Measurements from ENCODE around the gene MYL2.

The MYL2 gene

GRCh38 chr12:110930348-110931314 lies 10.3 kb upstream of the MYL2 start:
- peak; percentile 99 for FAIRE-seq
- no peak for DNase-seq (ENCODE audit: insufficient read length, low spot score)

GRCh38 chr12:110929818-110930217 lies 9.4 kb upstream of the MYL2 start:
- DNase-seq (ENCODE audit: insufficient read length, low spot score) (no peak), FAIRE-seq (no peak)

DNA sequence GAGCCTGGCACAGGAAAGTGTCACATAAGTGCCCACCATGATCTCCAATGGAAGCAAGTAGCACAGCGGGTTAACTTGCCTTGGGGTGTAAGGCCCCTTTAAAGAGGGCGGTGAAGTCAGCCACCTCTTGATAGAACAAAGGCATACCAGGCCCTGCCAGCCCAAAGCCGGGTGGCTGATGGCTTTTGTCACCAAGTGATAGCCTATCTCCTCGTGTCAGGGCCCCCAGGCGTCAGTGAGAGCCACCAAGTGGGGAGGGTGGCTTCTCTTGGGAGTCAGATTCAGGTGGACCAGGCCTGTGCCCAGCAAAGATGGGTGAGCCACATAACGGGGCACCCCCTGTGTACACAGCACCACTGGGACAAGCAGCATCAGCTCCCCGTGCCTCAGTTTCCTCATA lies 8.3 kb upstream of the MYL2 start:
- FAIRE-seq (no peak), DNase-seq (ENCODE audit: insufficient read length, low spot score) (no peak)

GRCh38 chr12:110927546-110927945 lies 7.2 kb upstream of the MYL2 start:
- FAIRE-seq (no peak), DNase-seq (ENCODE audit: insufficient read length, low spot score) (no peak)

DNA sequence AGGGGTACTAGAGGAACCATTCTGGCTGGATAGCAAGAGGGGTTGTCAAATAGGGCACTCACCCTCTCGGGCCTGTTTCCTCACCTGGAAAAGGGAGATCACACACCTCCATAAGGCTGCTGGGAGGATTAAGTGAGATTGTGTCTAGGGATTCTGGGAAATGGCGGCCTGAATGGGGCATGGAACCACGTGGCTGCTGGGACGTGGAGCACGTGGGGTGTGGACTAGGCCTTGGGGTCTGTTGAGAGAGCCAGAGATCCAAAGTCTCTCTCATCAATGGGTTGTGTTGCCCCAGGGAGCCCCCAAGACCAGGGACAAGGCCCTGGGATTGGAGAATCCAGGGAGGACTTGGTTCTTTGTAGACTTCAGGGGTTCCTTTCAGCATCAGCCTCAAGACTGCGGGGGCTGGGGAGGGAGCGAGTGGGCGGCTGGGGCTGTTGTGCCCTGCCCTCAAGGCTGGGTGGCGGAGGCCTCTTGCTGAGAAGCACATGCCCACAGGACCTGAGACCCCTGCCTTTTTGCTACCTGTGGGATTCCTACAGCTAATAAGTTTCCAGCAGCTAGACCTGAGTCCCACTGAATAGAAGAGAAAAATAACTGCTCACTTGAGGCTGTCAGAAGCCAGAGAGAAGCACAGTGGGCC lies 3.4 kb upstream of the MYL2 start:
- no peak for FAIRE-seq
- no peak for DNase-seq (ENCODE audit: insufficient read length, low spot score)

DNA sequence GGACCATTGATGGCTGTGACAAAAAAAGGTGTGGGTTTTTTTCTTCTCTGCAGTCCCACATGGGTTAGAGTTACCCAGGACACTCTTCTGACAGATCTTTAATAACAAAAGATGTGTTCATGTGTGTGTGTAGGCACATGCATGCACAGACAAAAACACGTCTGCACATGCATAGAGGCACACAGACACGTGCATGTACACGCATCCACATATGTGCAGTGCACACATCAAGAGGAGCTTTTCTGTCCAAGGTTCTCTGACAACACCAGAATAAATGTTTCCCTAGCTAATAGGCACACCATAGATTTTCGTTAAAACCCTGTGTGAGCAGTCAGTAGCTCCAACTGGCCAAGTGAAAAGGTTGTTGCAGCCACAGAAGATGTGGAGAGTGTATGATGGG lies 2.8 kb upstream of the MYL2 start:
- no peak for FAIRE-seq

GRCh38 chr12:110922652-110923051 lies 2.3 kb upstream of the MYL2 start:
- FAIRE-seq (peak; percentile 33), DNase-seq (ENCODE audit: insufficient read length, low spot score) (no peak)

More for the DNA sequence above, 2.8 kb upstream of the MYL2 start:
- no peak for DNase-seq (ENCODE audit: insufficient read length, low spot score)

DNA sequence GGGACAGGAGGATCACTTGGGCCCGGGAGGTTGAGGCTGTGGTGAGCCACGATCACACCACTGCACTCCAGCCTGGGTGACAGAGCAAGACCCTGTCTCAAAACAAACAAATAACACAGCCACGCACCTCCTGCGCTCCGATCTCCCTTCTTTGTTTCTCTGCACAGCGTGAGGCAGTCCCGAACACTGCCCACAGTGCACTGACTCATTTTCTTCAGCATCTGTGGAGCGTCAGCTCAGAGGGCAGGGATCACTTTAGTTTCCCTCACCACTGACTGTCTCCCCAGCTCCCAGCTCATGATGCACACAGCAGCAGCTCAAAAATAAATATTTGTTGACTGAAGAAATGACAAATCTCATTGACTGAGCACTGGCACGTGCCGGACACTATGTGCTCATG lies 883 bp upstream of the MYL2 start:
- FAIRE-seq: peak; percentile 57
- DNase-seq (ENCODE audit: insufficient read length, low spot score): peak; percentile 24

- FAIRE-seq (no peak), DNase-seq (ENCODE audit: insufficient read length, low spot score) (no peak)
These were observed 659 bp downstream of the MYL2 start for GRCh38 chr12:110919720-110920119.

- peak; percentile 26 for DNase-seq (ENCODE audit: insufficient read length, low spot score)
- no peak for FAIRE-seq
These were observed 2.4 kb downstream of the MYL2 start for GRCh38 chr12:110917961-110918360.

GRCh38 chr12:110917467-110917866 lies 2.9 kb downstream of the MYL2 start:
- FAIRE-seq (no peak), DNase-seq (ENCODE audit: insufficient read length, low spot score) (peak; percentile 71)

GRCh38 chr12:110916295-110916875 lies 4.0 kb downstream of the MYL2 start:
- no peak for DNase-seq (ENCODE audit: insufficient read length, low spot score)
- FAIRE-seq: no peak

GRCh38 chr12:110913119-110914056 lies 7.0 kb downstream of the MYL2 start:
- no peak for FAIRE-seq
- DNase-seq (ENCODE audit: insufficient read length, low spot score): no peak

GRCh38 chr12:110912263-110912662 lies 8.1 kb downstream of the MYL2 start:
- FAIRE-seq (no peak), DNase-seq (ENCODE audit: insufficient read length, low spot score) (no peak)

DNA sequence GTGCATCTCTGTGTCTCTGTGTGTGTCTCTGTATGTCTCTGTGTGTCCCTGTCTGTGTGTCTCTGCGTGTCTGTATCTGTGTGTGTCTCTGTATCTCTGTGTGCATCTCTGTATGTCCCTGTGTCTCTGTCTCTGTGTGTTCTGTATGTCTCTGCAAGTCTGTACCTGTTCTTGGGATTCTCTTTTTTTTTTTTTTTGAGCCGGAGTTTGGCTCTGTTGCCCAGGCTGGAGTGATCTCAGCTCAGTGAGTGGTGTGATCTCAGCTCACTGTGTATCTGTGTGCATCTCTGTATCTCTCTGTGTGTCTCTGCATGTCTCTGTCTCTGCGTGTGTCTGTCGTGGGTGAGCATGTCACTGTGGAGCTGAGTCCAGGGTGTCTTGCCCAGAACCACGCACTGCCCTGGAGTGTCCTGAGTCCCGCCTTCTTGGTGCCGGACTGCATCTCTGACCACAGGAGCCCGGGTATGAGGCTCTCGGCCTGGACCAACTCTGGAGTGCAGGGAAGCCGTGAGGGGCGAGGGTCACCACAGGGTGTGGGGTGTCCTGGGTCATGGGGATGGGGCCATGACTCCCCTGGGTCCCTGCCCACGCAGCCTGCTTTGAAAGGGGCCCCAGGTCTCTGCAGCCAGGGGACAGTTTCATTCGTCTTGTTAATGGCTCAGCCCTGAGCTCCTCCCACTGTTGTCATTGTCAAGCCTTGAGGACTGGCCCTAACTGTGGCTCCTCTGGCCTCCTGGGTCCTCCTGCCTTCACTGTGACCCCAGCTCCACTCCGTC lies 11.8 kb downstream of the MYL2 start:
- peak; percentile 40 for FAIRE-seq
- DNase-seq (ENCODE audit: insufficient read length, low spot score): no peak

DNA sequence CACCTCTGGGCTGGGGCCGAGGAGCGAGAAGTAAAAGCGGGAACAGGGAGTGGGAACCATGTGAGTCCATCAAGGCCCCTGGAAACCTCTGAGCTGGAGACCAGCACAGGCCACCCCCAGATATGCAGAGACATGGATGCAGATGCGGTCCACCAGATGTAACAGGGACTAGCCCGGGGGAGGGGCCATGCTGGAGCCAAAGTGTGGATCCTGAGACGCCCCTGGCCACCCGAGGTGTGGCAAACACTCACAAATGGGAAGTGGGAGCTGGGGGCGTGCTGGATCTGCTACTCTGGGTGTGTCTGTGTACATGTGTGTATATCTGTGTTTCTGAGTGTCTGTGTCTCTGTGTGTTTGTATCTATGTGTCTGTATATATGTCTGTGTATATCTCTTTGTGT lies 12.8 kb downstream of the MYL2 start:
- DNase-seq (ENCODE audit: insufficient read length, low spot score) (no peak), FAIRE-seq (no peak)

- FAIRE-seq (no peak), DNase-seq (ENCODE audit: insufficient read length, low spot score) (no peak)
These were observed 13.4 kb downstream of the MYL2 start for GRCh38 chr12:110906985-110907384.

GRCh38 chr12:110906516-110906915 lies 13.9 kb downstream of the MYL2 start:
- no peak for FAIRE-seq
- no peak for DNase-seq (ENCODE audit: insufficient read length, low spot score)

DNA sequence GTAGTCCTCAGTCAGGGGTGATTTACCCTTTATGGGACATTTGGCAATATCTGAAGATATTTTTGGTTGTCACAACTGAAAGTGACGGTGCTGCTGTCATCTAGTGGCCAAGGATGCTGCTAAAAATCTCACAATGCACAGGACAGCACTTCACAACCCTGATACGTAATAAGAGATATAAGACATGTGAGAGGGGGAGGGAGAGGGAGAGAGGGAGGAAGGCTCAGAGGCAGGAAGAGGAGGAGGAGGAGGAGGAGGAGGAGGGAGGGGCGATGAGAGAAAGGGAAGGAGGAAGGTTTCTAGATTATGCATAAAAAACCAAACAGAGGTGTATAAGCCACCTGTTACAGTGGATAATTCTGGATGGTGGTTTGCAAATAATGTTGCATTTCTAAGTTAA lies 14.3 kb downstream of the MYL2 start:
- no peak for DNase-seq (ENCODE audit: insufficient read length, low spot score)
- FAIRE-seq: no peak

DNA sequence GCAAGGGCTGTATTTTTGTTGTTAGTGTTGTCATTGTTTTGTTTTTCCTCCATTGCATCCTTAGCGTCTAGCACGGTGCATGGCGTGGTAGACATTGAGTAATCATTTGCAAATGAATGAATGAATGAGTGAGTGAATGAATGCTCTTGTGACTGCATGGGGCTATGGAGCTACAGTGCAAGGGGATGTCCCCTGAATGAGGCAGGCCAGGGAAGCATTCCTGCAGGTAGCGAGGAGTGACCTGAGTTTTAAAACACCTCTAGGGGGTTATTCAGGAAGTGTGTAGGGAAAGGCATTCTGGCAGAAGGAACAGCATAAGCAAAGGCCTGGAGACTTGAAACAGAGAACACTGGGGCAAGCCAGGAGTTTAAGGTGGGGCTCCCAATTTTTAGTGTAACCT lies 16.9 kb downstream of the MYL2 start:
- no peak for DNase-seq (ENCODE audit: insufficient read length, low spot score)
- FAIRE-seq: no peak
